GM18868 (cell line): ENCODE measurements around the gene WNK1.
A peak's percentile ranks its signal among the peaks of the same experiment; 100 is the strongest.

Source experiments
- ATAC-seq: cut with Tn5 transposase; IDR thresholded peaks from one replicate; pipeline ENCODE4 v1.9.1; 2021; ENCODE audit warnings: mild to moderate bottlenecking, moderate library complexity; ENCODE audit not compliant: unreplicated experiment

WNK1 gene

DNA sequence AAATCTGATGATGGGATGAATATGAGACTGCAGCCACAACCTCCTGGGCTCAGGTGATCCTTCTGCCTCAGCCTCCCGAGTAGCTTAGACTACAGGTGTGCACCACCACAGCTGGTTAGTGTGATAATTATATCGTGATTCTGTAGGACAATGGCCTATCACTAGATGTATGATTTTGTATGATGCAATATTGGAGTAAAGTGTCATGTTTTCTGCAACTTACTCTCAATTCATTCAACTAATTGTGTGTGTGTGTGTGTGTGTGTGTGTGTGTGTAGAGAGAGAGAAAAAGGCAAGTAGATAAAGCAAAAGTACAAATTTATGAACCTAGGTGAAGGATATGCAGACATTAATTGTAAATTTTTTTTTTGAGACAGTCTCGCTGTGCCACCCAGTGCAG is 186.4 kb downstream of the WNK1 start:
- no peak for ATAC-seq

DNA sequence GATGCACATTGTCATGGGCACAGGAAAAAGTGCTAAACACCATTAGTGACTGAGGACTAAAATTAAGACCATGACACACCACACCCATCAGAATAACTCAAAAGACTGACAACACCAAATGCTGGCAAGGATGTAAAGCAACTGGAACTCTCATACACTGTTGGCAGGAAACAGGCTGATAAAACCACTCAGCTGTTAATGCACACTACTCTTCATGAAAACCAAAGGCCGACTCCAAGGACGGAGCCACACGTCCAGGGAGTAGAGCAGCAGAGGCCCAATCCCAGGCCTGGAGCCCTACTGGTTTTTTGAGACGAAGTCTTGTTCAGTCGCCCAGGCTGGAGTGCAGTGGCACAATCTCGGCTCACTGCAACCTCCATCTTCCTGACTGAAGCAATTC is 190.7 kb downstream of the WNK1 start:
- ATAC-seq, result no peak

GRCh38 chr12:944211-944610 is 191.8 kb downstream of the WNK1 start:
- ATAC-seq, result no peak

DNA sequence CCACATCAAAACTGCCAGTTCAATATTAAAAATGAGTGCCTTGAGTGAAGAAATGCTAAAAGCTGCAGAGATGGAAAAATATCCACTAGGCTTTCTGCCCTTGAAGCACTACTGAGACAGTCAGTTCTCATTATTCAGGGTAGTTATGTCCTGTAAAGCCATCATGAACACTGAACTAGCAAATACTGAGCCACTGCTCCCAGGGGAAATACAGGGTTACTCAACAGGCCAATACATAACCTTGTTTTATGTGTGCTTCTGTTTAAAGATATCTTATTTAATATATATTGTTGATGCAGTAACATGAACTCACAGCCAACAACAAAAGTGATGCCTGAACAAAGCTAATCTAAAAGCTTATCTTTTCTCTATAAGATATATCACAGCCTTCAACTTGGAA is 193.8 kb downstream of the WNK1 start:
- no peak for ATAC-seq

GRCh38 chr12:946631-947030 is 194.3 kb downstream of the WNK1 start:
- ATAC-seq, result no peak

DNA sequence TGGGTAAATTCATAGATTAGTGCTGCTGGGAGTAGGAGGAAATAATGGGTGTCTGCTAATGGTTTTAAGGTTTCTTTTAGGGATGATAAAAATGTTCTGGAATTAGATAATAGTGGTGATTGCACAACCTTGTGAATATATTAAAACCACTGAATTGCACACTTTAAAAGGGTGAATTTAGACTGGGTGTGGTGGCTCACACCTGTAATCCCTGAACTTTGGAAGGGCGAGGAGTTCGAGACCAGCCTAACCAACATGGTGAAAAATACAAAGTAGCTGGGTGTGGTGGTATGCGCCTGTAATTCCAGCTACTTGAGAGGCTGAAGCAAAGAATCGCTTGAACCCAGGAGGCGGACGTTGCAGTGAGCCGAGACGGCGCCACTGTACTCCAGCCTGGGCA is 195.9 kb downstream of the WNK1 start:
- ATAC-seq, result no peak

- peak; percentile 81 for ATAC-seq
Observed at GRCh38 chr12:949453-950191, 197.2 kb downstream of the WNK1 start, which contains the start of gene RAD52. RAD52 (minus strand) TSS chr12:949694; CDS start chr12:933058, 16,636 bp downstream.

DNA sequence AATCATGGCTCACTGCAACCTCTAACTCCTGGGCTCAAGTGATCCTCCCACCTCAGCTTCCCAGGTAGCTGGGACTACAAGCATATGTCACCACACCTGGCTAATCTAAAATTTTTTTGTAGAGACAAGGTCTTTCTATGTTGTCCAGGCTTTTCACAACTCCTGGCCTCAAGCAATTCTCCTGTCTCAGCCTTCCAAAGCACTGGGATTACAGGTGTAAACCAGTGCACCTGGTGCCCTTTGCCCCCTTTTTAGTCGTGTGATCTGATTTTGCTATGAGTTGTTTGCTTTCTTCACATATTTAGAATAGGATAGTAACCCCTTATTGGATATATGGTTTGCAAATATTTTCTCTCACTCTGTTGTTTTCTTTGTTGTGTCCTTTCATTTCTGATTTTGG is 198.8 kb downstream of the WNK1 start:
- no peak for ATAC-seq

GRCh38 chr12:953776-954175 is 201.4 kb downstream of the WNK1 start:
- no peak for ATAC-seq

- ATAC-seq, result no peak
Observed at GRCh38 chr12:954741-955140, 202.4 kb downstream of the WNK1 start.

GRCh38 chr12:955939-956338 is 203.6 kb downstream of the WNK1 start:
- ATAC-seq, result no peak

DNA sequence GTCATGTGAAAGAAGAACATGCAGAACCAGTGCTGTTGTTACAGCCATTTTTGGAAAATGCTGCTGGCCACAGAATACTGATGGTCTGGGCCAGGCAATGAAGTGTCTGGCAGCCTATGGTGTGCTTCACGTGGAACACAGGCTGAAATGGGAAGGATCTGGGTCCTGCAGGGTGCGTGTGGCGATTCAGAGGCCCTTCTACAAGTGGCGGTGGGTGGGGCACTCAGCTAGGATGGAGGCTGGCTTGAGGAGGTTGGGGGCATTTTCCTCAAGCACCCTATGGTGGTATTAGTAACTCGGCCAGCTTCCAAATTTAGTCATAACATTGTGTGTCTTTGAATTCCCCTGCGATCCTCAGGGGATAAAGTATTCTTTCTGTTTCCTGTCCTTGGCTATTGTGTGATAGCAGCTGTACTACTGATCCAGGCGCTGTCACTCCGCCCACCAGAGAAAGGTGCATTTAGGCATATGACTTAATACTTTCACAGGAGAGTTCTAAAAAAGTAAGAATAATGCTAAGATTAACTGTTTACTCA is 206.3 kb downstream of the WNK1 start:
- peak; percentile 81 for ATAC-seq
